Jurkat, Clone E6-1 (cell line): ENCODE measurements around the gene ACKR2. TPM values are rescaled to one million over a fixed set of nuclear protein-coding genes. Genes with fewer than 3 reads are reported as not detected.

Source experiments
- DNase-seq: peaks from one replicate; pipeline ENCODE4 v3.0.0-alpha.2; 2011; ENCODE audit warnings: low read depth, low spot score
- H3K4me3 ChIP-seq: 2 replicates; pipeline ENCODE4 v1.5.1; 2011; ENCODE audit warnings: mild to moderate bottlenecking, low read length, control low read depth, moderate library complexity
- polyA plus RNA-seq: library from polyadenylated mRNA; unstranded; fragments of >200 nt; gene quantifications from one replicate; pipeline ENCODE4 v1.2.1, GENCODE V29; 2012; ENCODE audit warnings: missing spikeins; ENCODE audit not compliant: insufficient read length, insufficient read depth

ACKR2 gene, protein sequence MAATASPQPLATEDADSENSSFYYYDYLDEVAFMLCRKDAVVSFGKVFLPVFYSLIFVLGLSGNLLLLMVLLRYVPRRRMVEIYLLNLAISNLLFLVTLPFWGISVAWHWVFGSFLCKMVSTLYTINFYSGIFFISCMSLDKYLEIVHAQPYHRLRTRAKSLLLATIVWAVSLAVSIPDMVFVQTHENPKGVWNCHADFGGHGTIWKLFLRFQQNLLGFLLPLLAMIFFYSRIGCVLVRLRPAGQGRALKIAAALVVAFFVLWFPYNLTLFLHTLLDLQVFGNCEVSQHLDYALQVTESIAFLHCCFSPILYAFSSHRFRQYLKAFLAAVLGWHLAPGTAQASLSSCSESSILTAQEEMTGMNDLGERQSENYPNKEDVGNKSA
- not detected for polyA plus RNA-seq

DNA sequence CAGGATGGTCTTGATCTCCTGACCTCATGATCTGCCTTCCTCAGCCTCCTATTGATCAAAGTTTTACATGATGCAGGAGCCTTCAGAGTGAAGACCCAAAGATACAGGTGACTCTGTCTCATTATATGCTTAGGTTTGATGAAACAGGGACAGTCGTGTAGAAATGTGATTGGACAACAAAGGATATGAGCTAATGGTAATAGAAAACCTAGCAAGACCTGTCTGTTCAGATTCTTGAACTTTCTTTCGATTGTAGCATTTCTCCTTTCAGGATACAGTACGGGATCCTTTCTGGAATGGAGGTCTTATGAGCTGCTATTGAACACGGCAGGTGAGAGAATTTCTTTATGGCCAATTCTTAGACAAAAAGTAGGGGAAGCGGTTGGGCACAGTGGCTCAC, at the start of gene ACKR2:
ACKR2 (plus strand) TSS at position 244 of the 400 bp plus-strand sequence. CDS start 55,058 bp downstream, outside the sequence.
- no peak for DNase-seq
- no peak within 1 kb of the TSS for H3K4me3 ChIP-seq

DNA sequence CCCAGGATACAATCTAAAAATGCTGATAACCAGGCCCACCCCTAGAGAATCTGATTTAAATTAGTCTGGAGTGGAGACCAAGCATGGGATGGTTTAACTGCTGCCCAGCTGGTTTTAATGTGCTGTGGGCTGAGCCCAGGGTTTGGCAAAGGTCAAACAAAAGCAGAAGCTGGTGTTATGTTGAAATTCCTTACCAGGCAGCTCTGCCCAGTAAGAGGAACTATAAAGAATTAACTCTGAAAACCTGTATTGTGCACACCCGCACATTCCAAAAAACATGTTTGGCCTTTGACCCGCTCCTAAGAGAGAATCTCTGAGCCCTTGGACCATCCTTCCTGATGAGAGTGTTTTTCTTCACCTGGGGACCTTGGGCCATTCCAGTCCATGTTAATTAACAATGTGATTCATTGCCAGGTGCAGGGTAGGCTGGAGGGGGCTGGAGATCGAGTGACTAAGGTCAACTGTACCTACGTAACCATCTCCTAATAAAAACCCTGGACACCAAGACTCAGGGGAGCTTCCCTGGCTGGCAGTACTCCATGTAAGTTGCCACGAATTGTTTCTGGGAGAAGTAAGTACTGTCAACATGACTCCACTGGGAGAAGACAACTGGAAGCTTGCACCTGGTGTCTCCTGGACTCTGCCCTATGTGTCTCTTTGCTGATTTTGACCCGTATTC, 47.1 kb upstream of the ACKR2 start:
- no peak overlapping the region for H3K4me3 ChIP-seq
- DNase-seq = no peak

DNA sequence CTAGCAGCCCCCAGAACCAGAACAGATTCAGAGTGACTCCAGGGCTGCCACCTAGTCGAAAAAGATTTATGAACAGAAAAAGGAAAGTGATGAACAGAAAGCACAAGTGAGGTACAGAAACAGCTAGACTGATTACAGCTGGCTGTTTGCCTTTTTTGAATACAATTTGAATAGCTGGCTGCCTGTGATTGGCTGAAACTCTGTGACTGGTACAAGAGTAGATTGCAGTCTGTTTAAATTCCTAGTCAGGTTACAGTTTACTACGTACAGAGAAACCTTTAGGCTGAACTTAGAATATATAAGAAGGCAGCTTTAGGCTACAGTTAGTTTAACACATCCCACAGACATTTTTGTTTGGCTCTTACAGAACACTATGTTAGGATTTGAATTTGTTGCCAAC, 46.2 kb upstream of the ACKR2 start:
- DNase-seq = no peak

DNA sequence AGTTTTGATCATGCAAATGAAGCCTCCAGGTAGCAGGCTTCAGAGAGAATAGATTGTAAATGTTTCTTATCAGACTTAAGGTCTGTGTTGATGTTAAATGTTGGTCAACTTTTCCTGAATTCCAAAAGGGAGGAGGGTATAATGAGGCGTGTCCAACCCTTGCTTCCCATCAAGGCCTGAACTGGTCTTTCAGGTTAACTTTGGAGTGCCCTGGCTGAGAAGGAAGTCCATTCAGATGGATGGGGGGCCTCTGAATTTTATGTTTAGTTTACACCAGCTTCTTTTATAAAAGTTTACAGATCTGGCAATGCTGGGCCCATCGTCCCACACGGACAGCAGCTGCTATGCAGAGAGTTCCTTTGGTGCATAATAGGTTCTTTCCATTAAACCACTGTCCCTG, 45.1 kb upstream of the ACKR2 start:
- H3K4me3 ChIP-seq = no peak overlapping the region
- DNase-seq = no peak

More for the DNA sequence above, 46.2 kb upstream of the ACKR2 start:
- H3K4me3 ChIP-seq = no peak overlapping the region

DNA sequence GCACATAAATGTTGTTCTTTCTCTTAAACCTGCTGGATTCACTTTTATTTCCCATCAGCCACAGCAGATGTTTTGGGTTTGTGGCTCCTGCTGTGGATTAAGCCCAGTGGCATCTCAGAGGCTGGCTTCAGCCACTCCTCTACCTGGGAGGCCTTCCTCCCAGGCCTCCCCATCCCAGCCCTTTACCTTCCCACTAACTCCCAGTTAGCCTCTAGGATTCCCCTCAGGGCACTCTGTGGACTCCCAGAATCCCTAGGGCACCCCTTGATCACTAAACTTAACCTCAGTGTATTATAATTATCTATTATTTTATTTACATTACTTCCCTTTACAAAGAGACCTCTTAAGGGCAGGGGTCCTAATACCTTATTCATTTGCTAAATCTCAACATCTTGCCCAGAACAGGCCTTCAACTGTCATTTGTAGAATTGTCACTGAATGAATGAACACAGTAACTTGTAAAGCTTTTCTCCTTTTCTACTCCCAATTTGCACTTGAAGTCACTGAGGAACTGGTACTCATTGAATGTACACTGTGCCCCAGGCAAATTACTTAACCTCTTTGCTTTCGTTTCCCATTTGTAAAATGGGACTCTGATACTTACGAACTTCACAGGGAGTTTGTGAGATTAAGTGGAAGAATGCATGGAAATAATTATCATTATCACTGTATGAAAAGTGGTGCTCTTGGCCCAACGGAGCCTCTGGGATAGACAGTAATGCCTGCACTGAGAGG, 44.5 kb upstream of the ACKR2 start:
- DNase-seq = no peak
- no peak overlapping the region for H3K4me3 ChIP-seq

DNA sequence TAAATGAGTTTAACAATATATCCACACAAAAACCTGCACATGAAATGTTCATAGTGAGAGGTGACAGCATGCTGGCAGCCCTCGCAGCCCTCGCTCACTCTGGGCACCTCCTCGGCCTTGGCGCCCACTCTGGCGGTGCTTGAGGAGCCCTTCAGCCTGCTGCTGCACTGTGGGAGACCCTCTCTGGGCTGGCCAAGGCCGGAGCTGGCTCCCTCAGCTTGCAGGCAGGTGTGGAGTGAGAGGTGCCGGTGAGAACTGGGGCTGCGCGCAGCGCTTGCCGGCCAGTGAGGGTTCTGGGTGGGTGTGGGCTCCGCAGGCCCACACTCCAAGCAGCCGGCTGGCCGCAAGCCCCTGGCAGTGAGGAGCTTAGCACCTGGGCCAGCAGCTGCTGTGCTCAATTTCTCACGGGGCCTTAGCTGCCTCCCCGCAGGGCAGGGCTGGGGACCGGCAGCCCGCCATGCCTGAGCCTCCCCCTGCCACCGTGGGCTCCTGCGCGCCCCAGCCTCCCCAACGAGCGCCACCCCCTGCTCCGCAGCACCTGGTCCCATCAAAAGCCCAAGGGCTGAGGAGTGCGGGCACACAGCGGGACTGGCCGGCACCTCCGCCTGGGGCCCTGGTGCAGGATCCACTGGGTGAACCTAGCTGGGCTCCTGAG, 39.6 kb upstream of the ACKR2 start:
- H3K4me3 ChIP-seq = no peak overlapping the region
- no peak for DNase-seq

DNA sequence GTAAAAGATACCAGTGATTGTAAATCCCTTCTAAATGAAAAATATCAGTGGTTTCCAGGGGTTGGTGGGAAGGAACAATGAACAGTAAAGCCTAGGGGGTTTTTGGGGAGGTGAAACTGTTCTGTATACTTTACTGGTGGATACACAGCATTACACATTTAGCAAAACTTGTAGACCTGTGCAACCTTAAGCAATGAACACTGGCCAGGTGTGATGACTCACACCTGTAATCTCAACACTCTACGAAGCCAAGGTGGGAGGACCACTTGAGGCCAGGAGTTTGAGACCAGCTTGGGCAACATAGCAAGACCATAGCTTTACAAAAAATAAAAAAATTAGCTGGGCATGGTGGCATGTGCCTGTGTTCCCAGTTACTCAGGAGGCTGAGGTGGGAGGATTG, 38.0 kb upstream of the ACKR2 start:
- H3K4me3 ChIP-seq = no peak overlapping the region
- no peak for DNase-seq

DNA sequence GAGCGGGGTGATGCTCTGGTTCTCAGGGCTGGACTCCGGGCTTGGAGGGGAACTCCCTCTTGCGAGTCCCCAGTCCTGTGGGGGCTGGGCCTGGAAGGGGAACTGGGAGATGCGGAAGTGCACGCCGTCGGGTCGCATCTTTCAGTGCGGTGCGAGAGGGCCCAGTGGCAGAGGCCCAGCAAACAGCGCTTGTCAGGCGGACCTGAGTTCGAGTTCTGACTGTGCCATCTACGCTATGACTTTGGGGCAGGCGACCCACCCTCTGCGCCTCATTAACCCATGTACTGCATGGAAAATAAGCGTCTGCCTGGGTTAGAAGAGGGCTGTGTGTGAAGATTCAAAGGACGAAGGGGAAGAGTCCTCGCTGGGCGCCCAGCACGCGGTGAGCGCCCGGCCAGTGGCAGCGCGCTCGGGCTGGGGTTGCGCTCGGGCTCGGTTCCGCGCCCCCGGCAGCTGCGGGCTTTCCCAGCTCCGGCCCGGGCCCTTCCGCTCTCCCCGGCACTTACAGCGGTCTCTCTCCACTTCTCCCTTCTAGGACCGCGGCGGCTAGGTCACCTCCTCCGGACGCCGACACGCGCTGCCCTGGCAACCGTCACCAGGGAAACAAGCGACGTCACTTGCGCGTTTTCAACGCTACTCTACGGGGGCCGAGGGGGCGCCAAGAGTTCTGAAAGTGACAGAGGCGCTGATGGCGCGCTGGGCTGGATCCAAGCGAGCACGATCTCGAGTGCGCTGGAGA, 36.4 kb upstream of the ACKR2 start, which contains the start of gene CCDC13:
CCDC13 (minus strand) TSS at position 584 of the 739 bp plus-strand sequence. CDS start 14,908 bp downstream, outside the sequence.
- DNase-seq = peak; percentile 77
- peak within 1 kb of the TSS; percentile 62 for H3K4me3 ChIP-seq

DNA sequence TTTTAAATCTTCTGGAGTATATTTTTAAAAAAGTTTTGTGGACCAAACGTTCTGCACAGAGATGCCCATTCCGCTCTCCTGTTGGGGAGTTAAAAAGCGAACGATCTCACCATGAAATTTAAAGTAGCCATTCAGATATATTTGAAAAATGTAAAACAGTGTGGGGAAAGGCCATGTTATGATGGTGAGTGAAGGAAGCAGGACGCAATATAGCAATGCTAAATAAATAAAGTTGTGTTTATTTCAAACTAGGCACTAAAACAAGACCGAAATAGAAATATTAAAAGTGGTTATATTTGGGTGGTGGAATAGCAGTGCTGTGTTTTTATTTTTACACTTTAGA, 35.9 kb upstream of the ACKR2 start:
- H3K4me3 ChIP-seq = peak overlapping the region; percentile 62

DNA sequence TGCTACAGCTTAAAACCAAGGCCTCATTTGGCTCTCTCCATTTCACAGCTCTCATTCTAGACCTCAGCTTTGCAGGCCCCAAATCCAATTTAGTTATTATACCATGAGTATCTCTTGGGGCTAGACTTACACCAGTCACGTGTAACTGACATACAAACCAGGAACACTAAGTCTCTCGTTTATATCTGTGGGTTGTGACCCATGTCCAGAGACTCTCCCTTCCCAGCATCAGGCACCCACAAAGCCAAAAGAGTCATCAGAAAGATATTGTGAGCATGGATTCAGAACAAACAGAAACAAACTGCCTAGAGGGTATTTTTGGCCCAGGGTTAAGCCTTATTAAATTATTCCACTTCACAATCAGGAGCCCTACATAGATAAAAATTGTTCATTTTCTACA, 30.6 kb upstream of the ACKR2 start:
- H3K4me3 ChIP-seq = no peak overlapping the region
- DNase-seq = no peak

More for the DNA sequence above, 35.9 kb upstream of the ACKR2 start:
- DNase-seq = no peak

DNA sequence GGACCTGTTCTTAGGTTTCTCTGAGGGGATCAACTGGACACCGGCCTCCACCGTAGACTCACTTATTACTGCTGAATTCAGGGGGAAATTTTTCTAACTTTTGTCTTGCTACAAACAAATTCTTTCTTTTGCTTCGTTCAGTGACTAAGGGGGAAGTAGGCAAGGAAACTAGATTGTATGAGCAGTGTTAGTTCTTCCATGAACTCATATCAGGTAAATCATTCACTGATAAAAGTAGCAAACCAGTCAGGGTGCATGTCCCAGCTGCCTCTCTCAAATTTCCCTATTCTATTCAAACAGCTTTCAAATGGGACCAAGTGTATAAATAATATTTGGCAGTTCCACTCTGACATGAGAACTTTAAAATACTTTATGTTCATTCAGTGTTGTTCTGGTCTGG, 28.8 kb upstream of the ACKR2 start:
- no peak overlapping the region for H3K4me3 ChIP-seq
- DNase-seq = no peak

DNA sequence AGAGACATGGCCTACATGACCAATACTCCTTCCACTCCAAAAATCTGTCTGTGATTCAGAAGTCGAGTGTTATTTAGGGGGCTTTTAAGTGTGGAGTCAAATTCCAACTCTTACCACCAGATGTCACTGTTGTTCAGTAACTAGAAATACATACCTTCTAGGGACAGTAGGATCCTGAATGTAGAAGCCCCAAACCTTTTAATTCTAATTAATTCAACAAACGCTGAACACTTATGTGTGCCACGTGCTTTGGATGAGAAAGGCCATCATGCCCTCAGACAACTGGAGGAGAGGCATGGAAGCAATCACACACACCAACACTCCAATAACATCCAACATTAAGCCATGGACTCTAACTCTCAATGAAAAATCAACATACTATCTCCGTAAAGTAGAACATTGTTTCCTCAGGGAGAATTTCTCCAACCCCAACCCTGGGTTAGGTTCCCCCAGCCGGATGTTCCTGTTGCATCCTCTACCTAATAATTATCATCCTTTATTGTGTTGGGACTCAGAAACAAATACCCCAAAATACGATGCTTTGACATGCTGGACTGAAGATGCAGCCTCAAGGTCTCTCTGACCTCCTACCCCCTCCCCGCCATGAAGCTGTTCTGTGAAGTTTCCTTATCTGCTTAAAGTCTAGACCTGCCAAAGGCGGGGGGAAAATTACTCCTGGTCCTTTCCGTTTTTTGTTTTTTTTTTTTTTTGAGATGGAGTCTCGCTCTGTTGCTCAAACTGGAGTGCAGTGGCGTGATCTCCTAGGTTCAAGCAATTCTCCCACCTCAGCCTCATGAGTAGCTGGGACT, 28.1 kb upstream of the ACKR2 start:
- H3K4me3 ChIP-seq = no peak overlapping the region
- peak; percentile 83 for DNase-seq

DNA sequence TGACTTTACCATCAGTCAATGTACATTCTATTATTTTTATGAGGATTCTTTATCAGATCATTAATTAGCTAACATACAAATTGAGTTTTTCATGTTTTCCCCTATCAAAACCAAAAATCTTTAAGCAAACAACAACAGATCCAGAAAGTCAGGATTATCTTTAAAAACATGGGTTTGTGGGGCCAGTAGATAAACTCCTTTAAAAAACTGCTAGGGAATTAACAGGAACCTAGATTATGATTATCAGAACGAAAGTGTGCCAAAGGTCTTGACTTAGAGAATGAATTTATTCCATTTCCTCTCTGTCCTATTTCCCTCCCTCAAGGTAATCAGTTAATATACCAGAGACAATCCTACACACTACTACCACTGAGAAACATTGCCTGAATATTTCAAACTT, 23.0 kb upstream of the ACKR2 start:
- no peak for DNase-seq
- no peak overlapping the region for H3K4me3 ChIP-seq

DNA sequence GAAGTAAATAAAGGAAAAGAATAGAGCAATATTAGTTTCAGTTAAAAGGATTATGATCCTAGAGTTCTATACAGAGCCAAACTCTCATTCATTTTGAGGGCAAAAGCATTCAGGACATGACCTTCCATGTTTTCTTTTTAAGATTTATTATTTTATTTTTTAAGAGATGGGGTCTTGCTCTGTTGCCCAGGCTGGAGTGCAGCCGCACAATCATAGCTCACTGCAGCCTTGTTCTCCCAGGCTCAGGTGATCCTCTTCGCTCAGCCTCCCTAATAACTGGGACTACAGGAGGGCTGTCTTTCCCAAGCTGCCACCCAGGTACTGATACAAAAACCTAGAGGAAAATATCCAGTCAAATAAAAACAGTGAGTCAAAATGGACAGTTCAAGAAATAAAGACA, 22.6 kb upstream of the ACKR2 start:
- DNase-seq = no peak
- H3K4me3 ChIP-seq = no peak overlapping the region

DNA sequence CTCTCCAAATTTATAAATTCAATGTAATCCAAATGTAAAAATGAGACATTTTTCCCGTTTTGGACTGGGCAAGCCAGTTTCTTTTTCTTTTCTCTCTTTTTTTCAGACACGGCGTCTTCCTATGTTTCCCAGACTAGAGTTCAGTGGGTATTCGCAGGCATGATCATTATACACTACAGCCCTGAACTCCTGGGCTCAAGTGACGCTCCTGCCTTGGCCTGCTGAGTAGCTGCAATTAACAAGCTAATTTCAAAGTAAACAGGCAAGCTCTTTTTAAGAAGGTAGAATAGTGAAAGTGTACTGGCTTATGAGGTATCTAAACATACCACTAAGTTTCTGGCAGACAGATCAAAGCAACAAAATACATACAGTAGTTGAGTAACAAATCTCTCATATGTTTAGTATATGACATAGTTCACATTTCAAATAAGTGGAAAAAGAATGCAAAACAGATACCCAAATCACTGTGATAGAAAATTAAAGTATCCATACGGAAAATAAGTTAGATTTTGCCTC, 18.5 kb upstream of the ACKR2 start:
- H3K4me3 ChIP-seq = no peak overlapping the region
- DNase-seq = no peak

DNA sequence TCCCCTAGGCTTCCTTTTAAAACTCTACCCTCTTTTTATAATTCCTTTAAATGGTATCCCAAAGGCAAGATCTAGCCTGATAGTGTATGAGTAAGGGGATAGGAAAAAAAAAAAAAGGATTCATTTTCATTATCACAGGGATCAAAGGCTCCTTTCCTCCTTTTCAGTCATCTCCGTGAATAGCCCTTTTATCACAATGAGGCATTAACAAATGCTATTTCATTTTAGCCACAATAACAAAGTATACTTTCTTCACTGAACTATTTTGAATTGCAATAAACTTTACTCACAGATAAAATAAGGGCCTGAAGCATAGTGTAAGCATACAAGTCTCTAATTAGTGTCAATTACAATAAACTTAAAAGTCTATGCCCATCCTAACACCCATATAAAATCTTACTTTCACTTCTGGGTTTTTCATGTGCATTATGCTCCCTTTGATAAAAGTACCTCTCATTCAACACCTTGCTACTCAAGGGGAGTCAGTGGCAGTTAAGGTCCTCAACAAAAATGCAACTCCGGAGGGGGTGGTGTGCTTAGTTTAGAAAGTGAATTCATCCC, 13.5 kb upstream of the ACKR2 start:
- DNase-seq = no peak
- H3K4me3 ChIP-seq = no peak overlapping the region

DNA sequence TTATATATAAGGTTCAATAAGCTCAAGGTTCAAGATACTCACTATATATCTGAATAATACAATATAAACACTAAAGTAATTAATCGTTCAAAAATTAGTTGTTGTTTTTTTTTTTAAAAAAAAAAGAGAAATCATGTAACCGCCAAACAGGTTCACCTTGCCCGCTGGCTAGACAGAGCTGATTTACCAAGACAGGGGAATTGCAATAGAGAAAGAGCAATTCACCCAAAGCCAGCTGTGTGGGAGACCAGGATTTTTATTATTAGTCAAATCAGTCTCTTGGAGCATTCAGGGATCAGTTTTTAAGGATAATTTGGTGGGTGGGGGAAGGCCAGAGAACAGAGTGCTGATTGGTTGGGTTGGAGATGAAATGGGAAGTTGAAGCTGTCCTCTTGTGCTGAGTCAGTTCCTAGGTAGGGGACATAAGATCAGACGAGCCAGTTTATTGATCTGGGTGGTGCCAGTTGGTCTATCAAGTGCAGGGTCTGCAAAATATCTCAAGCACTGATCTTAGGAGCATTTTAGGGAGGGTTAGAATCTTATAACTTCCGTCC, 12.8 kb upstream of the ACKR2 start:
- DNase-seq = no peak

More for the DNA sequence above, 12.8 kb upstream of the ACKR2 start:
- no peak overlapping the region for H3K4me3 ChIP-seq
